ENCODE results near the gene ZNRF3. TPM values are rescaled to one million over a fixed set of nuclear protein-coding genes. Genes with fewer than 3 reads are reported as not detected.
"Not testable (repeated sequence)": the region's sequence is repeated elsewhere in the genome, so short reads cannot be mapped to it uniquely, and the experiment has no call there.

The ZNRF3 gene
- total RNA-seq, 6 donors from 2014 or later, result 11.4 to 16.9 (median 14.4) TPM

DNA sequence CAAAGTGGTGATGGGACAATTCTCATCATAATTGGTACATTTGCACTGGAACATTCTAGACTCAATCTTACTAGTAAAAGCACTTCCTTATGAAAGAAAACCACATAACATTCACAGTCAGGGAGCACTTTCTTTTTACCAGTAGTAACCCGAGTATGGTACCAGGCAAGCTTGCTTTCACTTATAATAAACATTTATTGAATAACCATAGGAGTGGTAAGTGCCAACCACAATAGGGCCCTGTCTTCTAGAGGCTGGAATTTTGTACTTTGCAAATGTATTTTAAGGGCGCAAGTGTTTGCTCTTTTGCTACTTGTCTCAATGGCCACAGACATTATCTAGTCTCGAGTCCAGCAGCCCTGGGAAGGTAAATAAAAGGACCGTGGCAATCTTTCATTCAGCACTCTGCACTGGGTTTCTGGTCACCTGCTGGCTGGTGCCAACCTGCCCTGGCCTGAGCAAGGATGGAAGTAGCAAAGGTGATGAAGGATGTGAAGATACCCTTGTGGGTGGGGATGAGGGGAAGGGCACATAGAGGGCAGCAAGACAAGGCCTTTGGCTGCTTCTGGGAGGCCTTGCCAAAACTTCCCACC lies 154.1 kb downstream of the ZNRF3 start:
- Histone ChIP-seq H3K4me1 (peaks cover 18 to 29% (median 24%) of the 10 kb centered on the region in 4 donors), H3K36me3 (no peaks in the 10 kb centered on the region), H3K27me3 (no peaks in the 10 kb centered on the region), H3K4me3 (no peak overlapping the region), H3K27ac (peak overlapping the region in 2 of 4 donors; percentile 1 to 8), H3K9me3 (no peaks in the 10 kb centered on the region)
- no peak for ATAC-seq (ENCODE audit: low FRiP score in 2 of 2)
- 53 to 73% methylated on average over 4 of the region's 4 CpGs for WGBS, 2 donors
- no peak for TF ChIP-seq POLR2AphosphoS5 (IDR thresholded peaks at IDR 0.05)
- TF ChIP-seq, protein P1, sequence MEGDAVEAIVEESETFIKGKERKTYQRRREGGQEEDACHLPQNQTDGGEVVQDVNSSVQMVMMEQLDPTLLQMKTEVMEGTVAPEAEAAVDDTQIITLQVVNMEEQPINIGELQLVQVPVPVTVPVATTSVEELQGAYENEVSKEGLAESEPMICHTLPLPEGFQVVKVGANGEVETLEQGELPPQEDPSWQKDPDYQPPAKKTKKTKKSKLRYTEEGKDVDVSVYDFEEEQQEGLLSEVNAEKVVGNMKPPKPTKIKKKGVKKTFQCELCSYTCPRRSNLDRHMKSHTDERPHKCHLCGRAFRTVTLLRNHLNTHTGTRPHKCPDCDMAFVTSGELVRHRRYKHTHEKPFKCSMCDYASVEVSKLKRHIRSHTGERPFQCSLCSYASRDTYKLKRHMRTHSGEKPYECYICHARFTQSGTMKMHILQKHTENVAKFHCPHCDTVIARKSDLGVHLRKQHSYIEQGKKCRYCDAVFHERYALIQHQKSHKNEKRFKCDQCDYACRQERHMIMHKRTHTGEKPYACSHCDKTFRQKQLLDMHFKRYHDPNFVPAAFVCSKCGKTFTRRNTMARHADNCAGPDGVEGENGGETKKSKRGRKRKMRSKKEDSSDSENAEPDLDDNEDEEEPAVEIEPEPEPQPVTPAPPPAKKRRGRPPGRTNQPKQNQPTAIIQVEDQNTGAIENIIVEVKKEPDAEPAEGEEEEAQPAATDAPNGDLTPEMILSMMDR (IDR thresholded peaks at IDR 0.05), result no peak
- no peak for TF ChIP-seq EP300 (IDR thresholded peaks at IDR 0.05)
- TF ChIP-seq POLR2A (IDR thresholded peaks at IDR 0.05), result no peak
- DNase-seq, result no peak

DNA sequence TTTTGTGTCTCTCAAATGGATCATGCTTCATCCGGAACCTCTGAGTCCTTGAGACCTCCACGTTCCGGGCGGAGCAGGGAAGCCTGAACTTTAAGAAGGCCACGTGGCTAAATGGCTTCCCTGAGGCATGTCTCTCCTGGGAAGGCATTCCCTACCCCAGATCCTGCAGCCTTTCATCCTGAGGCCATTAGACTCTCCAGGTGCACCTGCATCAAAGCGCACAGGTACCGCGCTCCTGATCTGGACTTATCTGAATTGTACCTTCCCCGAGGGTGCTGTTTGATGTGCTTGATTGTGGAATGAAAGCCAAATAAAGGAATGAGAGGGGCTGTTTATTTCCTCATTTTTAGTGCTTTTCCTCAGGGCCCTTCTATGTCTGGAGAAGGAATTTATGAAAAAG lies 155.8 kb downstream of the ZNRF3 start:
- ATAC-seq (ENCODE audit: low FRiP score in 2 of 2) (no peak), DNase-seq (no peak)
- peaks cover 17 to 22% (median 19%) of the 10 kb centered on the region in 4 donors for H3K4me1 ChIP-seq
- no peaks in the 10 kb centered on the region for H3K9me3 ChIP-seq
- peaks cover 0 to 8% (median 0%) of the 10 kb centered on the region in 4 donors for H3K36me3 ChIP-seq
- WGBS, 2 donors, result 79 to 84% methylated on average over 9 of the region's 9 CpGs
- no peak overlapping the region for H3K27ac ChIP-seq
- H3K27me3 ChIP-seq, result no peaks in the 10 kb centered on the region
- H3K4me3 ChIP-seq, result no peak overlapping the region
- no peak for TF ChIP-seq EP300 (IDR thresholded peaks at IDR 0.05)
- no peak for TF ChIP-seq POLR2AphosphoS5 (IDR thresholded peaks at IDR 0.05)
- no peak for TF ChIP-seq POLR2A (IDR thresholded peaks at IDR 0.05)
- TF ChIP-seq, protein P1 (IDR thresholded peaks at IDR 0.05), result no peak

DNA sequence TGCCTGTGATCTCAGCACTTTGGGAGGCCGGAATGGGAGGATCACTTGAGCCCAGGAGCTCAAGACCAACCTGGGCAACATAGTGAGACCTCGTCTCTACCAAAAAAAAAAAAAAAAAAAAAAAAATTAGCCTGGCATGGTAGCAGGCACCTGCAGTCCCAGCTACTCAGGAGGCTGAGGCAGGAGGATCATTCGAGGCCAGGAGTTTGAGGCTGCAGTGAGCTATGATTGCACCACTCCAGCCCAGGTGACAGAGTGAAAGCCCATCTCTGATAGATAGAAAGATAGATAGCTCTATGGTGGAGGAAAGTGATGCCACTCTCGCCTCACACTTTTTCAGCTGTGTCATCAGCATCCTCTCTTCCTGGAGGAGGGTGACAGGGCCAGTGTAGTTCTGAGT lies 156.3 kb downstream of the ZNRF3 start:
- H3K36me3 ChIP-seq; H3K4me3 ChIP-seq; H3K9me3 ChIP-seq; DNase-seq; ATAC-seq (ENCODE audit: low FRiP score in 2 of 2); H3K27ac ChIP-seq; H3K27me3 ChIP-seq: not testable (repeated sequence)
- H3K4me1 ChIP-seq, result peaks cover 17 to 22% (median 19%) of the 10 kb centered on the region in 4 donors
- WGBS, 2 donors, result 82 to 89% methylated on average over 4 of the region's 4 CpGs

DNA sequence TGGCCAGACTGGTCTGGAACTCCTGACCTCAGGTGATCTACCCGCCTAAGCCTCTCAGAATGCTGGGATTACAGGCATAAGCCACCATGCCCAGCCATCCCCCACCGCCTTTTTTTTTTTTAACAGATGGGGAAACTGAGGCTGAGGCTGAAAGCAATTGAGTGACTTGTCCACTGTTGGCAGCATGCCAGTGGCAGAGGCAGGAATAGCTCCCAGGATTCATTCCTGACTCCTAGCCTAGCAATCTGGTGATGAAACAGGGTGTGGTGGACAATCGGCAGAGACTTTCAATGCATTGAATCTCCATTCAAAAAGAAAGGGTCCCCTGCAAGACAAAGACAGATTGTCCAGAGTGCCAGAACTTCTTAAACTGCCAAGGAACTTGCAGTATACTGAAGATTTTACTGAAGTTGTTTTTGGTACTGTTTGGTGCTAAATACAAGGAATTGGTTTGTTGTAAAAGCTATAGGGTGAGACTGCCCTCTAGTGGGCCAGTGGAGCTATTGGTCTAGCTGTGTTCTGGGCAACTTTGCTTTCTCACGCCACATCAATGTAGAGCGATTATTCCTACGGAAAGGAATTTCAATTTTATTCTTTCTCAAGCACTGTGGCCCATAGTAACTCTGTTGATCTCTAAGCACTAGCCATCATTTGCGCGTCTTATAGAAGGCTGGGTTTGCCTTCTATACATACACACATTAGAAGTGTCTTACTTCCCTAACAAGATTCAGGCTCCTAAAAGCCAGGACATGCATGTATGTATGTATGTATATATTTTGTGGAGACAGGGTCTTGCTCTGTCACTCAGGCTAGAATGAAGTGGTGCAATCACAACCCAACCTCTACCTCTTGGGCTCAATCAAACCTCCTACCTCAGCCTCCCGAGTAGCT lies 157.3 kb downstream of the ZNRF3 start:
- DNase-seq, result peak in 1 of 2 donors; percentile 72
- Histone ChIP-seq H3K36me3 (peaks cover 0 to 9% (median 4%) of the 10 kb centered on the region in 4 donors), H3K4me3 (no peak overlapping the region), H3K4me1 (peaks cover 17 to 22% (median 19%) of the 10 kb centered on the region in 4 donors), H3K9me3 (no peaks in the 10 kb centered on the region), H3K27me3 (no peaks in the 10 kb centered on the region), H3K27ac (peak overlapping the region in 2 of 4 donors; percentile 27 to 44)
- TF ChIP-seq, protein P1 (IDR thresholded peaks at IDR 0.05), result peak; percentile 90 to 98 (median 94)
- TF ChIP-seq POLR2A (IDR thresholded peaks at IDR 0.05), result no peak
- WGBS, 2 donors, result 26 to 31% methylated on average over 9 of the region's 9 CpGs
- ATAC-seq (ENCODE audit: low FRiP score in 2 of 2), result peak; percentile 90 to 92

DNA sequence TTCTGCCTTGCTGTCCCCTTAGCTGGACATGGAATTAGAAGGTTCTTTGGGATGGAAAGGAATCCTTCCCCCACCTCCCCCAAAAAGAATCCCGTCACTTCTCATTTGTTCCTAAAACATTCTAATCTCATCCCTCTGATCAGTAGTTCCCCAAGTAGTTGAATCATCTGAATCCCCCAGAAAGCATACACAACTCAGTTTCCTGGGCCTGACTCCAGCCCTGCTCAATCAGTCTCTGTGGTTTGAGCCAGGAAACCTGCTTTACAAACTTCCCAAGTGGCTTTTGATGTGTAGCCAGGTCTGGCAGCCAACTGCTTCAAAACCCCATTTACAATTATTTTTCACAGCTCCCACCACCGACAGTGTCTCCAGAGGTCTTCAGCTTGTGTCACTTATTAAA lies 158.0 kb downstream of the ZNRF3 start:
- H3K4me3 ChIP-seq, result no peak overlapping the region
- H3K27ac ChIP-seq, result peak overlapping the region in 2 of 4 donors; percentile 27 to 44
- peak in 1 of 2 donors; percentile 58 for ATAC-seq (ENCODE audit: low FRiP score in 2 of 2)
- peak in 1 of 2 donors; percentile 44 for DNase-seq
- peaks cover 0 to 16% (median 5%) of the 10 kb centered on the region in 4 donors for H3K36me3 ChIP-seq
- H3K9me3 ChIP-seq, result no peaks in the 10 kb centered on the region
- 10 to 20% methylated on average over 2 of the region's 2 CpGs for WGBS, 2 donors
- H3K27me3 ChIP-seq, result no peaks in the 10 kb centered on the region
- peaks cover 17 to 22% (median 19%) of the 10 kb centered on the region in 4 donors for H3K4me1 ChIP-seq
- TF ChIP-seq, protein P1 (IDR thresholded peaks at IDR 0.05), result no peak
- TF ChIP-seq POLR2AphosphoS5 (IDR thresholded peaks at IDR 0.05), result no peak
- no peak for TF ChIP-seq POLR2A (IDR thresholded peaks at IDR 0.05)
- no peak for TF ChIP-seq EP300 (IDR thresholded peaks at IDR 0.05)

Data from upper lobe of left lung (tissue), 6 donors.